ENCODE data around the gene SEMA4C. TPM values are rescaled to one million over a fixed set of nuclear protein-coding genes. Genes with fewer than 3 reads are reported as not detected.

The SEMA4C gene
- total and polyA plus RNA-seq, 2 of the 4 experiments (the other 2 are of a cell fraction) = 15.8 to 24.3 TPM

- CTCF ChIA-PET = interaction anchor here (1.0 kb wide), 1 partner anchor 26 kb away, joined by 4 read pairs; the partner anchor contains the start of gene ANKRD39
- Histone ChIP-seq H2BK15ac (ENCODE audit: low read depth, low read length) (no peak overlapping the region), H2AK5ac (ENCODE audit: low read depth, low read length) (no peak overlapping the region), H3K4ac (ENCODE audit: low read depth, low read length) (no peak overlapping the region), H3K14ac (replicated peaks; ENCODE audit: low read depth, low read length) (no peak overlapping the region), H2BK120ac (ENCODE audit: low read depth, low read length) (no peak overlapping the region), H3K9me1 (ENCODE audit: insufficient read depth, low read length) (peaks cover 11% of the 10 kb centered on the region; the same call in 1 of the 2 replicates), H3K27ac (ENCODE audit: insufficient read depth, low read length) (no peak overlapping the region), H2AK9ac (replicated peaks; ENCODE audit: low read depth, low read length, poor library complexity) (no peak overlapping the region), H3K23ac (ENCODE audit: low read depth, low read length) (no peak overlapping the region), H3K56ac (ENCODE audit: extremely low read depth, insufficient read depth, low read length) (no peak overlapping the region), H4K91ac (ENCODE audit: insufficient read depth, low read depth, low read length) (no peak overlapping the region), H2BK20ac (ENCODE audit: low read depth, low read length) (no peak overlapping the region), H3K79me1 (ENCODE audit: low read depth in 1 of 2, low read length in 2 of 2) (0 out of 4 replicates have a peak, but pooled peaks cover 0 to under 1% of the 10 kb centered on the region in 2 experiments), H4K20me1 (ENCODE audit: insufficient read depth, low read length) (no peaks in the 10 kb centered on the region), H3K36me3 (ENCODE audit: control insufficient read depth, insufficient read depth, low read length) (peaks cover 28% of the 10 kb centered on the region), H3K4me1 (ENCODE audit: control insufficient read depth, insufficient read depth, low read length) (peaks cover 10% of the 10 kb centered on the region; the same call in 1 of the 2 replicates), H4K8ac (ENCODE audit: low read depth in 2 of 2, low read length in 2 of 2) (no peak overlapping the region), H3K27me3 (ENCODE audit: control insufficient read depth, insufficient read depth, low read length) (no peaks in the 10 kb centered on the region), H3K9me3 (ENCODE audit: control insufficient read depth, insufficient read depth, low read length) (no peaks in the 10 kb centered on the region), H3K4me3 (ENCODE audit: insufficient read depth, low read depth, low read length) (no peak overlapping the region), H3K9ac (ENCODE audit: low read depth, low read length) (no peak overlapping the region), H3K4me2 (ENCODE audit: low read depth, low read length) (no peak overlapping the region), H2AFZ (replicated peaks; ENCODE audit: low read length, poor library complexity) (no peak overlapping the region), H2BK5ac (ENCODE audit: low read depth, low read length, poor library complexity, severe bottlenecking) (no peak overlapping the region), H3K18ac (ENCODE audit: low read depth, low read length) (no peak overlapping the region), H4K5ac (ENCODE audit: low read depth, low read length) (no peak overlapping the region)
- dilution Hi-C loops (cut with HindIII; ENCODE audit: low sequenced_read_pairs, unreplicated experiment) (no loop called here), in situ Hi-C loops (cut with MboI; ENCODE audit: low sequenced_read_pairs) (no loop called here), intact Hi-C loops (cut with micrococcal nuclease) (no loop called here)
- 100% methylated on average over 4 of the region's 10 CpGs; no CpG with 5 or more reads in 1 of the 2 experiments for WGBS, 2 experiments (ENCODE audit: extremely low coverage in 2 of 2, insufficient read length in 1 of 2)
- BruUV-seq (replicated peaks) = no TSS peak
- DNase-seq (no peak), ATAC-seq (ENCODE audit: low read depth) (no peak)
- TF ChIP-seq RCOR1 (IDR thresholded peaks at IDR 0.05; ENCODE audit: insufficient replicate concordance, low read length) (no peak), BHLHE40 (IDR thresholded peaks at IDR 0.05; ENCODE audit: low read depth, low read length) (no peak), CEBPB (IDR thresholded peaks at IDR 0.05; ENCODE audit: low read depth, low read length) (no peak), SMC3 (IDR thresholded peaks at IDR 0.05; ENCODE audit: low read depth, low read length) (no peak), MXI1 (IDR thresholded peaks at IDR 0.05; ENCODE audit: borderline replicate concordance, low read depth, low read length) (no peak), RAD21 (IDR thresholded peaks at IDR 0.05; ENCODE audit: low read length) (no peak), CHD1 (IDR thresholded peaks at IDR 0.05; ENCODE audit: low read depth, low read length) (no peak), POLR2A (IDR thresholded peaks at IDR 0.05; ENCODE audit: low read depth, low read length) (no peak), MAFK (IDR thresholded peaks at IDR 0.05; ENCODE audit: low read depth, low read length) (no peak), NFE2L2 (IDR thresholded peaks at IDR 0.05; ENCODE audit: low read depth, low read length) (no peak), RFX5 (IDR thresholded peaks at IDR 0.05; ENCODE audit: low read depth, low read length) (no peak), MAZ (IDR thresholded peaks at IDR 0.05; ENCODE audit: borderline replicate concordance, low read depth, low read length) (no peak), CTCF (conservative IDR thresholded peaks at IDR 0.05; ENCODE audit: low read depth, low read length) (no peak), ELK1 (IDR thresholded peaks at IDR 0.05; ENCODE audit: borderline replicate concordance, low read depth, low read length) (no peak), FOS (IDR thresholded peaks at IDR 0.05; ENCODE audit: low read depth, low read length) (no peak), USF2 (IDR thresholded peaks at IDR 0.05; ENCODE audit: low read depth, low read length) (no peak)
- POLR2A ChIA-PET (ENCODE audit: unreplicated experiment) = no interaction called here
These were observed 38.2 kb downstream of the SEMA4C start for GRCh38 chr2:96831679-96832078.
